Stimulated activated CD4-positive, alpha-beta T cell treated with anti-CD3 and anti-CD28 coated beads, Interleukin-2, amount 100 ng/mL, for 4 hours (primary cell): Measurements from ENCODE around the gene NOC4L.
"Not testable (repeated sequence)": the region's sequence is repeated elsewhere in the genome, so short reads cannot be mapped to it uniquely, and the experiment has no call there.

Experiments
- DNase-seq: peaks from one replicate; pipeline ENCODE4 v3.0.0-alpha.2; 2020; ENCODE audit warnings: low read depth

NOC4L gene

DNA sequence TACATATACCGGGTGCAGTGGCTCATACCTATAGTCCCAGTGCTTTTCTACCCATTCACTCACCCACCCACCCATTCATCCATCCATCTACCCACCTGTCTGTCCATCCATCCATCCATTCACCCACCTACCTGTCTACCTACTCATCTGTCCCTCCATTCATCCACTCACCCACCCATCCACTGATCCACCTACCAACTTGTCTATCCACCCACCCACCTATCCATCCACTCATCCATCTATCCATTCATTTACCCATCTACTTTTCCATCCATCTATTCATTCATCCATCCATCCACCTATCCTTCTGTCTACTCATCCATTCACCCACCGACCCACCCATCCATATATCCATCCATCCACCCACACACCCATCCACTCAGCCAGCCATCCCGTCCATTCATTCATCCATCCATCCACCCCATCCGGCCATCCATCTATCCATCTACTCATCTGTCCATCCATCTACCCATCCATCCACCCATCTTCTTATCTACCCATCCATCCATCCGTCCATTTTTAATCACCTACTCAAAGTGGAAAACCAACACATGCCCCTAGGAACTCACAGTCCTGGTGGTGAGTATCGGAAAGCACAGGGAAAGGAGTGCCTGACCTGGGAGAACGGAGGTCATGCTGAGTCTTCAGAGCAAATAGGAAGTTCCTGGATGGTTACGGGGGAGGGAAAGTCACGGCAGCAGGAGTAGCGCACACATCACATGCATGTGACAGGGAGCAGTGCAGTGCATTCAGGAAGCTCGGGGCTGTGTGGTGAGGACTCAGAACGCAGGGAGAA is 20.1 kb upstream of the NOC4L start:
- no peak for DNase-seq

DNA sequence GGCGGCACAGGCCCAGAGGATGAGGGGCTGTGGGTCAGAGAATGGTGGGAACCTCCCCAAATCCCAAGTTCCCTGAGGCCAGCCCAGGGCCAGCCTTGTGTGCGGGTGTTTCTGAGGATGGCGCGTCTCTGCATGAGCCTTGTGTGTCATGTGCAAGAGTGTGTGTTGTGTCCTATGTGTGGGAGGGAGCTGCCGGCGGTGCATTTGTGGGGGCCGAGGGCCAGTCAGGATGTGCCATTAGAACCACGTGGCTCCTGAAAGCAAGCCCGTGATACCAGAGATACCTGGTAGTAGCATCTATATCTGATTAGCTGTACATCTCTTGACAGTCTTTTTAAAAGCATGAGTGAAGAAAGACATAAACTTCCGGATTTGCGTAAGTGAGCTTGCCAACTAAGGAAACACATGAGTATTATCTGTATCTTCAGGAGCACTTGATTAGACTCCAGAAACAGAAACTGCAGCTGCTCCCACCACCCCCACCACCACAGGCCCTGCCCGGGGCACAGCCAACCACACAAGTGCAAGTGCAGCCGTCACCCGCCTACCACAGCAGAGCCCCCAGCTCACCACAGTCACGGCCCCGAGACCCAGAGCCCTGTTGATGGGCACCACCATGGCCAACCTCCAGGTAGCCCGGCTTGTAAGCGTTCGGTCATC is 19.4 kb upstream of the NOC4L start:
- DNase-seq, result no peak

DNA sequence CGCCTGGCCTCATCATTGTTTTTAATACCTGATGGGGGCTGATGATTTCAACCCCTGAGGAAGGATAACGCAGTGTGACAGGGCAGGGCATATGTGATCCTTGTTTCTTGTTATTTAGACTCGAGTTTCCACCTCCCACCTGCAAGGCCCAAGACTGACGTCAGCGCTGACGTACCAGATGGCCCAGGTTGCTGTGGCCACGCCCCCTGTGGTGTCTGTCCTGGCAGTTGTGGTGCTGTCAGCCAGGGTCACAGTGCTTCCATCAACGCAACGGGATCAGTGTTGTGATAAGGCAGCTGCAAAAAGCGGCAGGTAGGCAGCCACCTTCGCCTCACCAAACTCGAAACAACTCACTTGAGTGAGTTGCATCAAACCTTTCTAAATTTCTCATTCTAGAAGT is 18.5 kb upstream of the NOC4L start:
- DNase-seq, result no peak

DNA sequence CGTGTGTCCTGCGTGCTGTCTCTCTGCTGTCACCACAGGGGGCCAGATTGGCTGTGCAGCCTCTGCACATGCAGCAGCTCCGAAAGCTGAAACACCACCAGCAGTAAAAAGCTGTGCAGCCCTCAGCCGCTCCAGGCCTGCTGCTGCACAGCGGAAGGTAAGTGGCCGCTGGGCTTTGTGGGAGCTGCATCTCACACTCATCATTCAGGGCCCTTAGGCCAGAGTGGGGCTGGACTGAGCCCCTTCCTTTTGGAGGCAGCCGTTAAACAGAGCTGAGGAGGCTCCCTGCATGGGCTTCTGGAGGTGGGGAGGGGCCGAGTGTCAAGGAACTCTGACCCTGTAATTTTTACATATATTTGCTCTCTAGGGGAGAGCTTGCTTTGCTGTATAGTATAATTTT is 17.2 kb upstream of the NOC4L start:
- no peak for DNase-seq

DNA sequence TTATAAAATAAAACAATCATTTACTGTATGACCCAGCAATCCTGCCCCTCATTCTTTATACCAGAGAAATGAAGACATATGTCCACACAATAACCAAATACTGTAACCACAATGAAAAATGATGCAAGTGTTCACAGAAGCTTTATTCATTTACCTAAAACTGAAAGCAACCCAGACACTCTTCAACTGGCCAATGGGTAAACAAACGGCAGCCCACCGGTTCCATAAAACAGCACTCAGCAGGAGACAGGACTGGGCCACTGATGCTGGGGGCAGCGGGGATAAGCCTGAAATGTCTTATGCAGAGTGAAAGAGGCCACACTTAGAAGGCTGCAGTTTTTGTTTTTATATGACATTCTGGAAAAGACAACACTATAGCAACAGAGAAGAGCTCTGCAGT is 15.2 kb upstream of the NOC4L start:
- DNase-seq, result no peak

DNA sequence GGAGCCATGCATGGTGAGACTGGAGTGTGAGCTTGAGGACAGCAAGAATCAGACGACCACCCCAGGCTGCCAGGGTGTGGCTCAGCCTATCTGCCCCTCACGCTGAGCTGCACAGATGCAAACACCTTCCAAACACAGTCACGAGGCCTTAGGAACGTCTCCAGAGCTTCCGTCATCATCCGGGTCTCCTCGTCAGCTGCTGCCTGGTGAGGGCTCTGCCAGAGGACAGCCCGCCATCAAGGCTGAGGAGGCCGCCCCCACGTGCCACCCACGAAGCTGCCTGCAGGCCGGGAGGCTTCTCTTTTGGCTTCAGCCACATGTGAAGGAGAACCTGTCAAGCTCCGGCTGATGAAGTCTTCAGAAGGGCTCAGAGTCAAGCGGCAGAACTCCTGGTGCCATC is 13.6 kb upstream of the NOC4L start:
- no peak for DNase-seq

DNA sequence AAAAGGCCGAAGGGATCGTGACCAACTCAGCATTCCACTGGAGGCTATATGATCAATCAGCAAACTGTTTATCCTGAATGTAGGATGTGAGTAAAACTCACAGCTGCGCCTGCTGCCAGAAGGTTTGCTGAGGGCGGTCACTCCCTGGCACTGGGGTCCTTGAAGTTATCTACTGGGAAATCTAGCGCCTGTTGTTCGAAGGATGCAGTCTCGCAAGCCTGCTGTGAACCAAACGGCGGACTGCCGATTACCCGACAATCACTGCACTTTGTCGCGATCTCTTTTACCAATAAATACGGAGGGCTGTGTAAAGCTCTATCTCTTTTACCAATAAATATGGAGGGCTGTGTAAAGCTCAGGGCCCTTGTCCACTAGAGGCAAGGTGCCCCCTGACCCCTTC is 13.0 kb upstream of the NOC4L start:
- no peak for DNase-seq

DNA sequence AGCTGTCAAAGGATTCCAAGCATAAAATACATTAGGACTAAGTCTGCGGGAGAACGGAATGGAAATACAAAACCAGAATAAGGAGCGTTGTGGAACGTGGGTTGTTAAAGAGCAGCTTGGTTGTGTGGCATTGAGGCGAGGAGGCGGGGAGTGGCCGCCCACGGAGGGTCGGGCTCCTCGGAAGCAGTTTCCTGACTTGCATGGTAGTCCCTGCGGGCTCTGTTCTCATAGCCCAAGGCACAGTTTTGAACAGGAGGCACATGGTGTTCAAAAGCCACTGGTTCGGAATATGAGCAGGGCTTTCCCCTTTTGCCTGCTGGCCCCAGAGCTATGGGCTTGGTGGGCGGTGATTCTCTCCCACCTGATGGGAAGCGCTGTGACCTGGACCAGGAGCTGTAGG is 12.3 kb upstream of the NOC4L start:
- DNase-seq, result no peak

DNA sequence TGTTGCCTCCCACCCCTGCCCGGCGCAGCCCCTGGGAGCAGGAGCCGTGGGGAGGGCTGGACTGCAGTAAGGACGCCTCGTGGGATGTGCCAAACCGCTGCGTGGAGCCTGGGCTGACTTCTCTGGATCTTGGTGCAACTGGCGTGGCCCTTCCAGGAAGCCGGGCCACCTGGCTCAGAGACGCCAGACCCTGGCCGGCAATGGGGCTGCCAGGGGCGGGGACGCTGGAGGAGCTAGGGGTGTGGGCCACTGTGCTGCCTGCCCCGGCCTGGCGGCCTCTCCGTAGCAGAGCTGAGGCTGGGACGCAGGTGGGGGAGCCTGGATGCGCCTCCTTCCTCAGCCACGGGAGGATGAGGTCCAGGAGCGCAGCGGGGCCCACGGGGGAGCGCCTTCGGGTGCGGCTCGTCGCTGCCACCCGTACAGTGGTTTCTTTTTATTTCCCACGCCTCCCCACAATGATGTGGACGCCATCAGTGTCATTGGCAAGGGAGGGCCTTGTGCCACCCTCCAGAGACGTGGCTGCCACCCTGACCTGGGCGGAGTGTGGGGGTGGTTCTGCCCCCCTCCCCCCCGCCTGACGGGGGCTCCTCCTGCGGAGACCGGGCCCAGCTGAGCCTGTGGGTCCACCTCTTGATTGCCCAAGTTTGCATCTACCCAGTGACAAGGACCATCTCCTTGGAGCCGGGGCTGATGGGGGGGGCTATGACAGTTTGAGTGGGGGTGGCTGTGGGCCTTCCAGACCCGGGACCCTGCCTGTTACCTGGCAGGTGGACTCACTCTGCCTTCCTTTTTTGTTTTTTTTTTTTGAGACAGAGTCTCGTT is 11.4 kb upstream of the NOC4L start:
- no peak for DNase-seq

DNA sequence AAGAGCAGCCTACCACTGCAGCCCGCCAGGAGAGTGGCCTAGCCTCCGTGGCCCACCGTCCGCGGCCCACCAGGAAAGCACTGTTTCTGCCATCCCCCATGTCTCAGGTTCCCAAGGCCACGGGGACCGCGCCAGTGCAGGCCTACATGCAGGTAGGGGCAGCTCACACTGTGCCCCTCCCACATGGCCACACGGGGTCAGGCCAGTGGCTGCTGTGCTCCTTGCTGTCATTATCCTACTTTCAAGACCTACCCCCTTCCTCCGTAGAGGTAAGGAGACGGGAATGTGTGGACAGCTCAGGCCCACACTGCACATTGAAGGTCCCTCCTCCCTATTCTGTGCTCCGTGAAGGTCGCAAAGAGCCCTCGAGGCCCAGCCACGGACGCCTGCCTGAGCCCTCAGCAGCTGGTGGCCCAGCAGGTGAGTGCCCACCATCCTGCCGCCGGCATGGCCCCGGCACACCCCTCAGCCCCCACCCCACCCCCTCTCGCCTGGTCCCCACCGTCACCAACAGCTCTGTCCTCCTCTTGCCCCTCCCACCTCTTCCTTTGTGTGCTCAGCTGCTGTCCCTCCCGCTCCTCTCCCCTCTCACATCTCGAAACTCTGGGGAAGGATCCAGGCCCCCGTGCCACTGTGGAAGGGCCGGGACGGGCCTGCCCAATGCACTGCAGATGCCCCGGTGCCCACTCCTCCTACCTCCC is 10.2 kb upstream of the NOC4L start:
- no peak for DNase-seq

DNA sequence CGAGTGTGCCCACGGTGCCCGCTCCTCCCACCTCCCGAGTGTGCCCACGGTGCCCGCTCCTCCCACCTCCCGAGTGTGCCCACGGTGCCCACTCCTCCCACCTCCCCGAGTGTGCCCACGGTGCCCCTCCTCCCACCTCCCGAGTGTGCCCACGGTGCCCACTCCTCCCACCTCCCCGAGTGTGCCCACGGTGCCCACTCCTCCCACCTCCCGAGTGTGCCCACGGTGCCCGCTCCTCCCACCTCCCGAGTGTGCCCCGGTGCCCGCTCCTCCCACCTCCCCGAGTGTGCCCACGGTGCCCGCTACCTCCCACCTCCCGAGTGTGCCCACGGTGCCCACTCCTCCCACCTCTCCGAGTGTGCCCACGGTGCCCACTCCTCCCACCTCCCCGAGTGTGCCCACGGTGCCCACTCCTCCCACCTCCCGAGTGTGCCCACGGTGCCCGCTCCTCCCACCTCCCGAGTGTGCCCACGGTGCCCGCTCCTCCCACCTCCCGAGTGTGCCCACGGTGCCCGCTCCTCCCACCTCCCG is 9.5 kb upstream of the NOC4L start:
- DNase-seq, result not testable (repeated sequence)

DNA sequence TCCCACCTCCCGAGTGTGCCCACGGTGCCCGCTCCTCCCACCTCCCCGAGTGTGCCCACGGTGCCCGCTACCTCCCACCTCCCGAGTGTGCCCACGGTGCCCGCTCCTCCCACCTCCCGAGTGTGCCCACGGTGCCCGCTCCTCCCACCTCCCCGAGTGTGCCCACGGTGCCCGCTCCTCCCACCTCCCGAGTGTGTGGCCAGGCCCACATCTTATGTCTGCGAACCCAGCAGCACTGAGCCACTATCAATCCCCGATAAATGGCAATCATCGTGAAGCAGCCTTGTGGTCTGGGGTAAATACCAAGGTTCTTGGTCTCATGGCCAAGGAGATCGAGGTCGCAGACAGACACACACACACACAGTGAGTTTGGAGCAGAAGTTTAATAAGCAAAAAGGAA is 8.0 kb upstream of the NOC4L start:
- not testable (repeated sequence) for DNase-seq

DNA sequence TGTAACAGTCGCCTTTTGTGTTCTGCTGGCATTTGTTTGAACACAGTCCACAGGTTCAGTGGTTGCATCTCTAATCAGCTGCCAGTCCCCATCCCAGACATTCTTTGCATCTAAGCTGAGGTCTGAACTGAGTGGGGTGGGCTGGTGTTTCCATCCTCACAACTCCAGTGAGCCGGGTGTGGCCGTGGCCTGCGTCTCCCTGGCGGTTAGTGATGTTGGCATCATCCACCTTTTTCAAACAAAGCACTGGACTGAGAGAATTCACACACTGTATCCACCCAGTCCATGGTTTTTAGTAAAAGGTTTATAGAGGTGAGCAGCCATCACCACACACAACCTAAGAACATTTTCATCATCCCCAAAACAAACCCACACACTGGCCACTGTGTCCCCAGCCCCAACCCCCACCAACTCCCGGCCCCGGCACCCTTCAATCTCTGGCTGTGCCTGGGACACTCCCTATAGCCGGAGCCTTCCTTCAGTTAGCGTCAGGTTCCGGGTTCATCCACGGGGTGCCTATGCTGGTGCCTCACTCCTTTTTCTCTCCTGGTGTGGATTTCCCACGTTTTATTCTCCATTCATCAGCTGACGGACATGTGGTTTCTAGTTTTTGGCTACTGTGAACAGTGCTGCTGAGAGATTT is 6.7 kb upstream of the NOC4L start:
- no peak for DNase-seq

DNA sequence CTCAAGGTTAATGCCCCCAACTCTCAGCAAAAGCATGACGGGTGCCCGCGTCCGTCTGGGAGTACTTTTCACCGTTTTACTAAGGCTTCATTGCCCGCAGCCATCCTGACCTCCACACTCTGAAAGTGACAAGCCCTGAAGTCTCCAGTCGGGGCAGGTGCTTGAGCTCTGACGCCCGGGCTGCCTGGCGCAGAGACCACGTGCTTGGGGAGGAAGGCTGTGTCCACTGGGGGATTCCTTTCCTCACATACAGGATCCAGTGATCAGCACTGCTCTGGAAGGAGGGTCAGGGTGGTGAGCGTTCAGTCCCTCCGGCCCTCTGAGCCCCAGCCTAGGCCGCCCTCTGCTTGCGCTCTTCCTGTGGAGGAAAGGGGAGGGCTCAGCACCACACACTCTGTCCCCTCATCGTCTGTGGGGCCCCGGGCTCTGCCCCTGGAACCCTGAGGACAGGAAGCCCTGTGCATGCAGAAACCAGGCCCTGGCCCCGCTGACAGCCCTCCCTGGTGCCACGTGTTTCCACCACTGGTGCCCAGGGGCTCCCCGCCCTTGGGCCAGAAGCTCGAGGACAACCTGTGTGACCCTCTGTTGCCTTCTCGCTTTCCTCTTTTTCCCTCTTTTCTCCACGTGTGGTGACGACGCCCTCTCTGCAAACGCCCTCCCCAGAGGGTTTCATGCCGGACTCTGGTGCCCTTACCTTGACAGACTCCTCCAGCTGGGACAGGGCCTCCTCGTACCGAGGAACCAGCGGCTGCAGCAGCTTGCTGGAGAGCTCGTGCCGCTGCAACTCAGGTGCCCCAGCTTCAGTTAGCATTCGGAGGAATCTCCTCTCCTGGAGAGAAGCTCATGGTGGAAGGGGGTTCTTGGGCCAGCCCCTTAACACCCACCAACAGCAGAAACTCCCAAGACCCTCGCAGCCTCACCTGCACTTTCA is 5.1 kb upstream of the NOC4L start:
- DNase-seq, result no peak

DNA sequence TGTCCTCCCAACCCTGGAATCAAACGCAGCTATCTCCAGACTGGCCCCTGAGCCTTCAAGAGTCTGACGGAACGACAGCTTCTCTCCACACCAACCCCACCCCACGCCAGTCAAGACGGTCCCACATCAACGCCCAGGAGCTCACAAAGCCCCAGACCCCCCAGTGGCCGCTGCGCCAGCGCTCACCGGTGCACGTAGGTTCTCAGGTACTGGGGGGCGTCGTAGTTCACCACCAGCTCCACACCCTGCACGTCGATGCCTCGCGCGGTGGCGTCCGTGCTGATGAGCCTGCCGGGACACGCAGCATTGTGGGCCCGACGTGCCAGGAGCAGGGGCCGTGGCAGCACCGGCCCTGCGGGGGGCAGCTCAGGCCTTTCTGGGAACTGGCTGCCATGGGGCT is 4.3 kb upstream of the NOC4L start:
- DNase-seq, result no peak

DNA sequence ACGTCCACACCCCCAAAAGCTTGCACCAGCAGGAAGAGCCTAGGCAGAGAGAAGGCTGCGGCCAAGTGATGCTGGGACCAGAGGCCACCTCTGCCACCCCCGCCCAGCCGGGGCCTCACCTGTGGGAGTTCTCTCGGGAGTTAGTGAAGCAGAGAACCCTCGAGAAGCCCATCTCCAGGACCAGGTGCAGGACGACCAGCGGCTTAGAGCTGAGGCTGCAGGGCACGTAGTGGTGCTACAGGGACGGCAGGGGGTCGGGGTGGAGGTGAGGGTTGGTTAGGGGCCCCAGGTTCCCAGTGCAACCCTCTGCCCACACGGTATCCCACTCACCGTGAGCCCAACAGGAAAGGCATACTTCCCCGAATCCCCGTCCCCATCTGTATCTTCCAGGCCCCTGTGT is 3.8 kb upstream of the NOC4L start:
- no peak for DNase-seq

DNA sequence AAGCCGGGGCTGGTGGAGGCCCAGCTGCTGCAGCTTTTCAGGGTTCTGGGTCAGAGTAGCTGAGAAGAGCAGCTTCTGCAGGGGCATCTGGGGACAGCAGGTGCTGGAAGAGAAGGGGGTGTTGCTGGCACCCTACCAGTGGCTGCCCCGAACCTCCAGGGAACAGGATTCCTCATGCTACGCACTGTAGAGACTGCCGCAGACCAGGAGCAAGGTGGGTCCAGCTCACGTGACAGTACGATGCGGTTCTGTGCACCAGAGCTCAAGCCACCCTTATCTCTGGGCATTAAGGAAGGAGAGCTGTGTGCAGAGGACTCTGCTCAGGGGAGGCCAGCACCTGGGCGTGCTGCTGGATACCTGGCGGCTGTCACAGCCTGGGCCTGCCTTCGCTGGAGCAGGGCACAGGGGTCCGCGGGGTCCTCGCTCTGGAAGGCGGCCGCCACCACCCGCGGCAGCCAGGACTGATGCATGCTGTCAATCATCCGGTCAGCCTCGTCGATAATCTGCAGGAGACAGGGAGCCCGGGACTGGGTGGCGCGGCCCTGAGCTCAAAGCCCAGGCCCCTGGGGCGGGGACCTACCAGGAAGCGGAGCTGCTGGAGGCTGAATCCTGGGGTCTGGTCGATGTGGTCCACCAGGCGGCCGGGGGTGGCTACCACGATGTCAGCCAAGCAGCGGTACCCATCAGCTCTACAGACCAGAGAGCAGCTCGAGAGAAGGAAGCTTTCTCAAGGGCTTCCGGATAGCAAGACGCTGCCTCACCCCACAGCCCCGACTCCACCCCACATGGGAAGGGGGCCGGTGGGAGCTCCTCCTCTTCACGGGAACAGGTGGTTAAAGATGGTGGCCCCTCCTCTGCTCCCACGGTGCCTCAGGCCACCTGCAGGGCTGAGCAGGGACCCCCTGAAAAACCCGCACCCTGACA is 3.1 kb upstream of the NOC4L start:
- no peak for DNase-seq

DNA sequence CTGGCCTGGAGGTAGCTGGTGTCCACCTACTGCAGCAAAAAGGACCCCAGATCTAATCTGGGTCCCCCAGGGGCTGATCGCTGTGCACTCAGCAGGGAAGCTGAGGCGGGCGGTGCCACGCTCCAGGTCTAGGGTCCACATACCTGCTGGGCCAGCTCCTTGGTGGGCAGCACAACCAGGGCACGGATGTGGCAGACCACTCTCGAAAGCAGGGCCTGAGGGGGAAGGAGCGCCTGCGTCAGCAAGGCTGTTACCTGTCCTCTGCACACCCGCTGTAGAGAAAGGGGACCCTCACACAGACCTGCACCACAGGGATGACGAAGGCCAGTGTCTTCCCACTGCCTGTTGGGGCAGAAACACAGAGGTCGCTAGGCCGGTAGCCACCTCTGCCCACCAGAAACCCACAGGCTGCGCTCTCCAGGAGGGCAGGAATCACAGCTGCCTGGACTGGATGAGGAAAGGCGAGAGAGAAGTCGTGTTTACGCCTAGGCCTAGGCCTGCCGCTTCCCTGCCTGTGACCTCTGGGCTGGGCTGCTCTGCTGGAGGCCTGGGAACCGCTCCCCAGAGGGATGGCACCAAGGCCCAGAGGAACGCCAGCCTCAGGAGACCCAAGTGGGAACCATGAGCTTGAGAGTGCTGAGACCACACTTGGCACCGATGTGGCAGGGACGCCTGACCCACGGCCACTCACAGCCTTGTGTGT is 2.1 kb upstream of the NOC4L start:
- DNase-seq, result no peak
